Fibroblast of villous mesenchyme (primary cell): ENCODE data around the gene E2F3. TPM values are rescaled to one million over a fixed set of nuclear protein-coding genes. Genes with fewer than 3 reads are reported as not detected.
"Not testable (repeated sequence)": the region's sequence is repeated elsewhere in the genome, so short reads cannot be mapped to it uniquely, and the experiment has no call there.

Source experiments
- DNase-seq: peaks from one replicate; pipeline ENCODE4 v3.0.0-alpha.2; 2010; ENCODE audit warnings: low read depth
- H3K4me3 ChIP-seq: 2 replicates; pipeline ENCODE4 v1.5.1; 2011; ENCODE audit warnings: low read depth, mild to moderate bottlenecking, low read length
- CTCF ChIP-seq: IDR thresholded peaks from 2 replicates; pipeline ENCODE4 v1.5.1; 2012; ENCODE audit warnings: low read depth, mild to moderate bottlenecking, low read length; ENCODE audit not compliant: insufficient read depth
- total RNA-seq: library from RNA; depleted of rRNA; stranded (reverse); fragments of >200 nt; gene quantifications from 2 replicates; pipeline ENCODE4 v1.2.3, GENCODE V29; 2012

E2F3 gene
- total RNA-seq, 1 donor = 13.0 TPM

GRCh38 chr6:20461576-20461975 lies 59.9 kb downstream of the E2F3 start:
- no peak overlapping the region for H3K4me3 ChIP-seq
- no peak for TF ChIP-seq CTCF
- DNase-seq = no peak

- H3K4me3 ChIP-seq = no peak overlapping the region
- TF ChIP-seq CTCF = no peak
- no peak for DNase-seq
Measured at GRCh38 chr6:20463396-20463795, 61.7 kb downstream of the E2F3 start.

GRCh38 chr6:20464041-20464440 lies 62.4 kb downstream of the E2F3 start:
- DNase-seq = no peak
- no peak overlapping the region for H3K4me3 ChIP-seq
- no peak for TF ChIP-seq CTCF

GRCh38 chr6:20464847-20465246 lies 63.2 kb downstream of the E2F3 start:
- H3K4me3 ChIP-seq = no peak overlapping the region
- no peak for DNase-seq
- TF ChIP-seq CTCF = no peak

- not testable (repeated sequence) for H3K4me3 ChIP-seq, DNase-seq
Measured at GRCh38 chr6:20465616-20466015, 63.9 kb downstream of the E2F3 start.

- no peak for TF ChIP-seq CTCF
- DNase-seq = no peak
- H3K4me3 ChIP-seq = no peak overlapping the region
Measured at GRCh38 chr6:20467437-20467836, 65.8 kb downstream of the E2F3 start.

- DNase-seq = no peak
- H3K4me3 ChIP-seq = no peak overlapping the region
- TF ChIP-seq CTCF = no peak
Measured at GRCh38 chr6:20468209-20468608, 66.5 kb downstream of the E2F3 start.
